HG03378 (cell line): ENCODE measurements around the gene RPS8.
A peak's percentile ranks its signal among the peaks of the same experiment; 100 is the strongest.
"Not testable (repeated sequence)": the region's sequence is repeated elsewhere in the genome, so short reads cannot be mapped to it uniquely, and the experiment has no call there.

ENCODE experiments used
- ATAC-seq: cut with Tn5 transposase; IDR thresholded peaks from one replicate; pipeline ENCODE4 v1.9.1; 2021; ENCODE audit warnings: mild to moderate bottlenecking, moderate library complexity; ENCODE audit not compliant: unreplicated experiment

Gene RPS8

DNA sequence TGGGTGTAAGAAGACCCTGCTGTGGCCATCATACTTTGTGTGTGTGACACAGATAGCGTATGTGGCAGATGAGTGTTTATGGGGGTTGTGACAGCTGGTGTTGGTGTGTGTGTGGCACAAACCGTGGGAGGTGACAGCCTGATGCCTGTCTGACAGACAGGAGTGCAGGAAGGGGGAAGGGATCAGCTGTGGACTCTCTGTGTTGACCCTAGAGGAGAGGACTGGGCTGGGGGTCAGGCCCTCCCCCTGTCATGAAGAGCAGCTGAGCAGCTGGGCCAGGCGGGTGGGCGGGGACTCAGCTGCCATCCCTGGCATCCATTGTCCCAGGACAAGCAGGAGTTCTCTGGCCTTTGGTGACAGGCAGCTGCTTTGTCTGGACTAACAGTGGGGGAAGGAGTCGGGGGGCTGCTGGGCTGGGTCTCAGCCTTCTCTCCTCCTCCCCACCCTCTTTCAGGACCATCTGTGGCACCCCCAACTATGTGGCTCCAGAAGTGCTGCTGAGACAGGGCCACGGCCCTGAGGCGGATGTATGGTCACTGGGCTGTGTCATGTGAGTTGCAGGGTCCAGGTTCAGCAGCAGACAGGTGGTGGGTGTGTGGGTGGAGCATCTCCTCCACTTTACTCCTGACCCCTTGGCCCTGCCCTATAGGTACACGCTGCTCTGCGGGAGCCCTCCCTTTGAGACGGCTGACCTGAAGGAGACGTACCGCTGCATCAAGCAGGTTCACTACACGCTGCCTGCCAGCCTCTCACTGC is 27.1 kb downstream of the RPS8 start:
- no peak for ATAC-seq

DNA sequence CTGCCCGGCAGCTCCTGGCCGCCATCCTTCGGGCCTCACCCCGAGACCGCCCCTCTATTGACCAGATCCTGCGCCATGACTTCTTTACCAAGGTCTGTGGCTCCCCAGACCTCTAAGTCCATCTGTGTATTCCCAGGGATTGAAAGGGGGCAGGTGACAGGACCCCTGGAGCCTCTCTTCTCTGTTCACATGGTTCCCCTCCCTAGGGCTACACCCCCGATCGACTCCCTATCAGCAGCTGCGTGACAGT is 27.6 kb downstream of the RPS8 start:
- ATAC-seq, result no peak

DNA sequence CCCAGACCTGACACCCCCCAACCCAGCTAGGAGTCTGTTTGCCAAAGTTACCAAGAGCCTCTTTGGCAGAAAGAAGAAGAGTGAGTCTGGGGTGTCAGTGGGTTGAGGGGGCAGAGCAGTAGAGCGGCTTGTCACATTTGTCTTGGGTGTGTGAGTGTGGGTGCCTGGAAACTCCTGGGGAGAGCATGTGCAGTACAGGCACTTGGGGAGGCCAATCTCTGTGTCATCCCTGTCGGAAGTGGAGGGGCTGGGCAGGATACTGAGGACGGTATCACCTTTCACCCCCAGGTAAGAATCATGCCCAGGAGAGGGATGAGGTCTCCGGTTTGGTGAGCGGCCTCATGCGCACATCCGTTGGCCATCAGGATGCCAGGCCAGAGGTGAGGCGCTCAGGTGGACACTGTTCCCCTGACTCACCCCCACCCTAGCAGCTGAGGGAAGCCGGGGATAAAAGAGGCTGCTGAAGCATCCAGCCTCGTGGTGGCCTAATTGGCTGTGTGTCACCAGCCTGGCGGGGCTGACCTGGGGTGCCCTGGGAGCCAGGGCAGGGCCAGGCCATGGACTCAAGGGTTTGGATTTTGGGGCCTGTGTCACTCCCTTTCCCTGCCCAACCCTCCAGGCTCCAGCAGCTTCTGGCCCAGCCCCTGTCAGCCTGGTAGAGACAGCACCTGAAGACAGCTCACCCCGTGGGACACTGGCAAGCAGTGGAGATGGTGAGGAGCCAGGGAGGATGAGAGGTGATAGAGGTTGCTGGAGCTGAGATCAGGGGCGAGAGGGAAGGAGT is 28.2 kb downstream of the RPS8 start:
- no peak for ATAC-seq

DNA sequence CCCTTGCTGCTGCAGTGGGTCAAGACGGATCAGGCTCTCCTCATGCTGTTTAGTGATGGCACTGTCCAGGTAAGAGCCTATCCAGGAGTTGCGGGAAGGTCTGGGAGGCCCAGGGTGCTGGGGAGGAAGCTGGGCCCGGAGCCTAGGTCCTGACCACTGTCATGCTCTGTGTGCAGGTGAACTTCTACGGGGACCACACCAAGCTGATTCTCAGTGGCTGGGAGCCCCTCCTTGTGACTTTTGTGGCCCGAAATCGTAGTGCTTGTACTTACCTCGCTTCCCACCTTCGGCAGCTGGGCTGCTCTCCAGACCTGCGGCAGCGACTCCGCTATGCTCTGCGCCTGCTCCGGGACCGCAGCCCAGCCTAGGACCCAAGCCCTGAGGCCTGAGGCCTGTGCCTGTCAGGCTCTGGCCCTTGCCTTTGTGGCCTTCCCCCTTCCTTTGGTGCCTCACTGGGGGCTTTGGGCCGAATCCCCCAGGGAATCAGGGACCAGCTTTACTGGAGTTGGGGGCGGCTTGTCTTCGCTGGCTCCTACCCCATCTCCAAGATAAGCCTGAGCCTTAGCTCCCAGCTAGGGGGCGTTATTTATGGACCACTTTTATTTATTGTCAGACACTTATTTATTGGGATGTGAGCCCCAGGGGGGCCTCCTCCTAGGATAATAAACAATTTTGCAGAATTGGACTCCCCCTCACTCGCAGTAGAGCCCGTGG is 30.1 kb downstream of the RPS8 start:
- ATAC-seq, result no peak

DNA sequence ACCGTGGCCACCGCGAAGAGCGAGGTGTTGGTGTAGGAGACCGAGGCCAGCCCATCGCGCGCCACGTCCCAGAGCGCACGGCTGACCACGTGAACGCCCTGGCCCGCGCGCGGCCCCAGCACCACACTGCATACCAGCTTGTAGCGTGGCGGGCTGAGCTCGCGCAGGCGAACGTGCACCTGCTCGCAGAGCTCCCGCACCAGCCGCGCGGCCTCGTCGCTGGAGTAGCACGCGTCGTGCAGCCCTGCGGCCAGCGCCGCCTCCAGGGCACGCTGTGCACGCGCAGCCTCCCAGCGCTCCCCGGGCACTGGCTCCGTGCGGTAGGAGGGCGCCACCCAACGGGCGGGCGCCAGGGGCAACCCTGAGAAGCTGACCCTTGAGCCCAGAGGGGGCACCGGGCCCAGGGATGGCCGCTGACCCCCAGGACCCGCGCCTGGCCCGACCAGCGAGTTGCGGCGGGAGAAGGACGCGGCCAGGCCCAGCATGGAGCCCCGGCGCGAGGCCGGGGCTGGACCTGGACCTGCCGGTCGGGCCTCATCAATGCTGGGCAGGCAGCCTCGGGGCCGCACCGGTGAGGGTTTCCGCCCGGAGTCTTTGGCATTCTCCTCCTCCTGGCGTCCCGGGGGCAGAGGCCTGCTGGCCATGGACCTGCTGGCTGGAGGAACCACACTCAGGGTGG is 30.8 kb downstream of the RPS8 start:
- no peak for ATAC-seq

DNA sequence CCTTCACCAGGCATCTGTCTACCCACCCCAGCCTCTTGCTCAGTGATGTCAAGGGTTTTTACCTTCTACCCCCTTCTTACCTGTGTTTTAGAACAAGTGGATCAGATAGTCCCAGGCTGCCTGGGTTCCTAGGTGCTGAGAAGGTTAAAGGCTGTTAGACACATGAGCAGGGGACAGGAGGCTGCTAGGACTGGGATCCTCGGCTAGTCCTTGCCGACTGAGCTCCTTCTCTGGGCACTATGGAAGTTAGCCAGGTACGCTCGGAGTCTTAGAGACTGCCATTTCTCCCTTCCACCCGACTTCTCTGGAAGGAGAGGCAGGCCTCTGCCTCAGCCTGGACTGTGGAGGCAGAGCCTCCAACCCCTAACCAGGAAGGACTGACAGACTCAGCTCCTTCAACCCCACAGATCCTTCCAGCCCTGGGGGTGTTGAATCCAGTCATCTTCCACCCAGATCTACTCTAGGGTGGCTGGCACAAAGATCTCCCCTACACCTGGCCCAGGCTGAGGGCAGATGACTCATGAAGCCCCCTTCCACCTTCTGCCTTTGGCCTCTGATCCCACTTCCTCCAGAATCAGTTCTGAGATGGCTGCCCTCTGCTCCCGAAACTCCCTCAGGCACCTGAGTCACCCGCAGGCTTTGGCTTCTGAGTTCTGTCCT is 31.5 kb downstream of the RPS8 start, which contains the start of gene DYNLT4:
Gene DYNLT4, minus strand, starts transcription at position 648 of the 660 bp plus-strand sequence. CDS start 683 bp downstream, outside the sequence.
- ATAC-seq, result no peak

DNA sequence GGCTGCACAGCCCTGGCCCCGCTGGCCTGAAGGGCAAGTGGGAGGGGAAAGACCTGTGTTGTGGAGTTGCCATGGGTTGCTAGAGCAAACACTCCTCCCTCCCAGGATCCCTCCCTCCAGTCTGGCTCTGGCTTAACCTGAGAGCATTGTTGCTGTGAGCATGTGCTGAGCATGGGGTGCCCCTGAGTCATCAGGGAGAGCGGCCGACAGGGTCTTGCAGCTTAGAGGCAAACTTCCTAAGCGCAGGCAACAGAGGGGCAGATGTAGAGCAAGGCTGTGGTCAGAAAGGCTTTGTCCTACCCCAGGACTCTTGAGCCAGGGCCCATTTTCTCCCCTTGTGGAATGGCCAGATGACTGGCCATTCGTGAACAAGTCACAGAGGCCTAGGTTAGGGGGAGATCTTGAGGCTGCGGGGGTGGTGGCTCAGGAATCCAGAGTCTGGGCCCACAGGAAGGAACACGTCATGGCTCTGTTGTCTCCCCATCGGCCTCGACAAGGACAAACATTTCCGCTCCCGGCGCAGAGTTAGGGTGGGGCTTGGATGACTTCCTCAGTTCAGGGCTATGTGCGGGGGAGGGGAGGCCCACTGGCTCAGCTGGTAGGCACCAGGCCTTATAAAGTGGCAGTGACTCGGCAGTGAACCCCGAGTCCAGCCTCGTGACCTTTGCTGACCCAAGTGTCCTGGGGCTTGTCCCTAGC is 32.2 kb downstream of the RPS8 start:
- peak; percentile 27 for ATAC-seq

DNA sequence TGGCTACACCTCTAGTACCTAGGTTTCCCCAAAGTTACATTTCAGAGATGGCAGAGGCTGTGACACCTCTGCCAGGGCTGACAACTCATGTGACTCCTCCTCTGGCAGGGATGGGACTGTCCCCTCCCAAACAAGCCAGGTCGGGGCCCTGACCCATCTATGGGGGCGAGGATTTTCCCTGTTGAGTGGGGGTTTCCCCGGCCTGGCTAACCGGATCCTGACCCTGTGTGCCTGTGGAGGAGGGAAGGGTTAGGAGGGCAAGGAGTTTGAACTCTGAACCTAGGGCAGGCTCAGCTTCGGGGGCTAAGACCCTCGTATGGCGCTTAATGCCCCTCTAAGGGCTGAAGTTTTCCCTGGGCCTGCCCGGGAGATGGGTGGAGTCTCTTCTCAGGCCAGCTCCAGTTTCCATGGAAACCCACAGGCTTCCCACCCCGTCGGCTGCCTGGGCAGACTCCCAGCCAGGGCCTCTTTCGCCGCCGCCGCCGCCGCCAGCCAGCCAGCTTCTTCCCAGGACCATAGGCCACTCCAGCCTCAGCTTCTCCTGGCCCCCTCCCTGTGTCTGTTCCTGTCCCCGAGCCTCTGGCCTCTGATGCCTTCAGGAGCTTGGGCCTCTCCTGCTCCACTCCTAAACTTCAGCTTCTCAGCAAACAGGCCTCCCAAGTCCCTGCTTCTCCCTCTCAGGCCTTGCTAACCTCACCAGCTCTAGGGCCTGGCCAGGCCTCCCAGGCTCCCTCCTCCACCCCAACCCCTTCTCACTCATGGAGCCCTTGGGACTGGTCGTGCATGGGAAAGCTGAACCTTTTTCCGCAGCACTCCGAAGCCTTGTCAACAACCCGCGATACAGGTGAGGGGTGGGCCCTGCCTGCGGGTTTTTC is 33.0 kb downstream of the RPS8 start, which contains the start of gene BTBD19:
Gene BTBD19, plus strand, starts transcription at position 461 of the 875 bp plus-strand sequence. Its CDS starts 298 bp downstream, at position 759.
- ATAC-seq, result peak; percentile 28

DNA sequence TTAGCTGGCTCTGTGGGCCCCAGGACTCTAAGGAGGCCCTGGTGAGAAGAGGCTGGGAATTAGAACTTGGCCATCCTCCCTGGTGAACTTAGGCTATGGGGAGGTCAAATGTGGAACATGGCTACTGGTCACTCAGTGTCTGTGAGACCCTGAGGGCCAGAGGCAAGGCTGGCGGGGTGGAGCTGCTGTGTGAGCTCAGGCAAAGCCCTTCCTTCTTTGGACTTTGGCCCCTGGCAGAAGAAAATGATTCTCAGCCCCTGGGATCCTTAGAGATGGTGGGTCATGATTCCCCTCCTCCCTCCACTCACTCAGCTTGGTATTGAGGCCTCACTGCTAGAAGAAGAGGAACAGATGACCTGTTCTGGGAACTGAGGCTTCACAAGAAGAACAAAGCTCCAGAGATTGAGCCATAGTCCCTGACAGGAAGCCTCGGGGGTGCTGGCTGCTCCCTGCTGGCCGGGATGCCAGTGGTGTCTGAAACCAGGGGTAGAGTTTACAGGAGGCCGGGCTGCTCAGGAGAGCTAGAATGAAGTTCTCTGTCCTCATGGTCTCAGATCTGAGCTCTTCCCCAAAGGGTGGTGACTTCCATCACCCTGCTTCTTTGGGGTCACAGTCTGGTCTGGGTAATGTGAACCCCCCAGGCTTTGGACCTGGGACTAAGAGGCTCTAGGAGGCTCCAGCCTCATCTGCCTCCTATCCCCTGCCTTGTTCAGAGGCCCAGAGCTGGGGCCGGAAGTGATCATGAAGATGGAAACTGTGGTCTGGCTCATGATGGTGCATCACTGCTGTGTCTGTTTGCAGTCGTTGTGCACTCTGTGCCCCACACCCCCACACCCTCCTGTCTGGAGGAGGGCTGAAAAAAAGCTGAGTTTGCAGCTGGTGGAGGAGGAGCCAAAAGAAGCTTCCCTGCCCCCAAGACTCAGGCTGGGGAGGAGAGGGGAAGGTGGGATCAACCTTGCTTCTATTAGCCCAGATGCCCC is 33.9 kb downstream of the RPS8 start:
- ATAC-seq, result peak; percentile 38

DNA sequence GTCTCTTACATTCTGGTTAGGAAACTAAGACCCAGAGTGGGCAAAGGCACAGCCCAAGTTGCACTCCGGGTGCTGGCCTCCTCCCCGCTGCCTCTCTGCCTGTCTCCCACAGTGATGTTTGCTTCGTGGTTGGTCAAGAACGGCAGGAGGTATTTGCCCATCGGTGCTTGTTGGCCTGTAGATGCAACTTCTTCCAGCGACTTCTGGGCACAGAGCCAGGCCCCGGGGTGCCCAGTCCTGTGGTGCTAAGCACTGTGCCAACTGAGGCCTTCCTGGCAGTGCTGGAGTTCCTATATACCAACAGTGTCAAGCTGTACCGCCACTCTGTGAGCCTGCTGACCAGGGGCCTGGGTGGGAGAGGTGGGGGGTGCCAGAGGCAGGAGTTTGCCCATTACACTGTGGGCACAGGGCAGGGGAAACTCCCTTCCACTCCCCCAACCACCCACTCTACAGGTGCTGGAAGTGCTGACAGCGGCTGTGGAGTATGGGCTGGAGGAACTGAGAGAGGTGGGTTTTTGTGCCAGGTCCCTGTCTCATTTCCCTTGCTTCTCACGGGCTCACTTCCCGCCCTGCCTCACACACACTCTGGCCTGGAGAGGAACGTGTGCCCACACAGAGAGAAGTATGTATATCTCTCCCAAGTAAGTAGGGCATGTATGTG is 34.9 kb downstream of the RPS8 start:
- no peak for ATAC-seq

DNA sequence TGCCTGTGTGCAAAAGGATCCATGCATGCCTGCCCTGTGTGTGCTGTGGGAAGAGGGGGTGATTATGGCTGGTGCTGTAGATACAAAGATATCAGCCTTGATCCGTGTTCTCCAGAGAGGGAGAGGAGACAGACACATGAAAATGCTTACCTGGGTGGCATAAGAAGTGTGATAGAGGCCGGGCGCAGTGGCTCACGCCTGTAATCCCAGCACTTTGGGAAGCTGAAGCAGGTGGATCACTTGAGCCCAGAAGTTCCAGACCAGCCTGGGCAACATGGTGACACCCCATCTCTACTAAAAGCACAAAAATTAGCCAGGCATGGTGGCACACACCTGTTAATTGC is 35.4 kb downstream of the RPS8 start:
- not testable (repeated sequence) for ATAC-seq

DNA sequence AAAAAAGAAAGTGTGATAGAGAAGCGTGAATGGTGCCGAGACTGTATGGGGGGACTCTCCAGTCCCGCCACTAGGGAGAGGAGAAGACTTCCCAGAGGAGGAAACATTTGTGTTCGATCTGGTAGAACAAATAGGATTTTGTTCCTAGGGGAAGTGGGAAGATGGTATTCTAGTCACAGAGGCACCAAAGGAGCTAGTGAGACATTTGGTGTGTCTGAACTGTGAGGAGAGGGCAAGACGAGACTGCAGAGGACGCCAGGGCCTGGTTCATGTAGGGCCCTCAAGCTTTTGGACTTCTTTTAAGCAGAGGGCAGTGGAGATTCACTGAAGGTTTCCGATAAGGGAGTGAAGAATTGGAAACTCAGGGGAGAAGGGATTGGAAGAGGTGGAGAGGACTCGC is 35.9 kb downstream of the RPS8 start:
- no peak for ATAC-seq

DNA sequence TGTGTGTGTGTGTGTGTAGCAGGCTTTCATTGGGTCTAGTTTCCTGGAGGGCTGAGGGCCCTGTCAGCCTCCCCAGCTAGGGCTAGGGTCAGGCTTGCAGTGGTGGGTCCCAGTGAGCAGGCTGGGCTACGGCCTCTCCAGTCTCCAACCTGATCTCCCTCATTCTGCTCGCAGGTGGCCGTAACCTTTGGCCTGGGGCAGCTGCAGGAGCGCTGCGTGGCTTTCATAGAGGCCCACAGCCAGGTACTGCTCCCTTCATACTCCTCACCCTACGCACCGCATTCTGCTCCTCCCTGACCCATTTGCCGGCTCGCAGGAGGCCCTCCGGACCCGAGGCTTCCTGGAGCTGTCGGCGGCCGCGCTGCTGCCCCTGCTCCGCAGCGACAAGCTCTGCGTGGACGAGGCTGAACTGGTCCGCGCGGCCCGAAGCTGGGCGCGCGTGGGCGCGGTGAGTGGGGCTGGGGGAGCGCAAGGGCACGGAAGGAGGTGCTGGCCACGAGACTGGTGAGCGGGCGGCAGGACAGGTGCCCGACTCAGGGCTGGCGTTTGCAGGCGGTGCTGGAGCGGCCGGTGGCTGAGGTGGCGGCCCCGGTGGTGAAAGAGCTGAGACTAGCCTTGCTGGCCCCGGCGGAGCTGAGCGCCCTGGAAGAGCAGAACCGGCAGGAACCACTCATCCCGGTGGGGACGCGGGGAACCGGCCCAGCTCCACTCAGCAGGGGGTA is 37.6 kb downstream of the RPS8 start:
- no peak for ATAC-seq

DNA sequence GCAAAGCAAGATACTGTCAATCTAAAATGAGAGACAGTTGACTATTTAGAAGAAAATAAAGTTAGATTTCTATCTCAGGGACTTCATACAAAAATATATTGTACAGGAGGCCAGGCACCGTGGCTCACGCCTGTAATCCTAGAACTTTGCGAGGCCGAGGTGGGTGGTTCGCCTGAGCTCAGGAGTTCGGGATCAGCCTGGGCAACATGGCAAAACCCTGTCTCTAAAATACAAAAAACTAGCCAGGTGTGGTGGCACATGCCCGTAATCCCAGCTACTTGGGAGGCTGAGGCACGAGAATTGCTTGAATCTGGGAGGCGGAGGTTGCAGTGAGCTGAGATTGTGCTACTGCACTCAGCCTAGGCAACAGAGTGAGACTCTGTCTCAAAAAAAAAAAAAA is 40.6 kb downstream of the RPS8 start:
- not testable (repeated sequence) for ATAC-seq

DNA sequence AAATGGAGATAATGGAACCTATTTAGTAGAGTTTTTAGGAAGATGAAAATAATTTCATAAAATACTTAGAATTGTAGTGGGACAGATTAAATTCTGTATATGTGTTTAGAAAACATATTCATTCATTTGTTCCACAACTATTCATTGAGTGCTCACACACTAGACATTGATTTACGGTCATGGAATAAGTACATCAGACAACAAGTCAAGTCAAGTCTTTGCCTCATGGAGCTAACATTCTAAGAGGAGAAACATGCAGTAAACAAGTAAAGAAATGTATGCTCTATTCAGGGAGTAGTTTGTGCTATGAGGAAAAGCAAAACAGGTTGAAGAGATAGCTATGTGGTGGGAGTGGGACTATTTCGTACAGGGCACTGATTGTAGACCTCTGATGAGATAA is 42.0 kb downstream of the RPS8 start:
- ATAC-seq, result no peak

DNA sequence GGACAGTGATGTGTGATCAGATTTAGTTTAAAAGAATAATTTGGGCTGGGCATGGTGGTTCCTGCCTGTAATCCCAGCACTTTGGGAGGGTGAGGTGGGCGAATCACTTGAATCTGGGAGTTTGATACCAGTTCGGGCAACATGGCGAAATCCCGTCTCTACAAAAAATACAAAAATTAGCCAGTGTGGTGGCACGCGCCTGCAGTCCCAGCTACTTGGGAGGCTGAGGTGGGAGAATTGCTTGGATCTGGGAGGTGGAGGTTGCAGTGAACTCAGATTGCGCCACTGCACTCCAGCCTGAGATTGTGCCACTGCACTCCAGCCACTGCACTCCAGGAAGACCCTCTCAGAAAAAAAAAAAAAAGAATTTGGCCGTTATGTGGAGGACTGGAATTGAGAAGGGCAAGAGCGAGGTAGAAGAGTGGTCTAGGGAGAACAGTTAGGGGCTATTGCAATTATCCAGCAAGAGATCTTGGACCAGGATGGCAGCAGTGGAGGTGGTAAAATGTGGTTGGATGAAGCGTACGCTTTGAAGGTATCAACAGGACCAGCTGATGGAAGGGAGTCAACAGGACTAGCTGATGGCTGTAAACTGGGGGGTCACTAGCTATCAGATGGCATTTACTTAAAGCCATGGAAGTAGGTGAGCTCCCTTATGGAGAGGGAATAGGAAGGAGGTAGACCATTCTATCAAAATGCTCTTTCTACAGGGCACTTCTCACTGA is 42.6 kb downstream of the RPS8 start:
- ATAC-seq, result no peak
